Stimulated activated memory B cell treated with anti-CD40 and anti-IgM and Interleukin-4, amounts not matched to agents 10 μg/mL and 1 μg/mL and 100 μg/mL, for 72 hours (primary cell): ENCODE measurements around the gene TSPAN14.
A peak's percentile ranks its signal among the peaks of the same experiment; 100 is the strongest.

Experiments
- ATAC-seq: fragments of 150-1000 bp; cut with Tn5 transposase; 2 replicates; pipeline ENCODE4 v1.10.0; 2021
- H3K27ac Mint-ChIP-seq: one replicate; pipeline ENCODE4 v1.8.0; 2022; ENCODE audit warnings: mild to moderate bottlenecking, mixed read lengths
- H3K27me3 Mint-ChIP-seq: one replicate; pipeline ENCODE4 v1.8.0; 2022; ENCODE audit warnings: mixed read lengths
- H3K36me3 Mint-ChIP-seq: one replicate; pipeline ENCODE4 v1.8.0; 2022; ENCODE audit warnings: mixed read lengths
- H3K4me1 Mint-ChIP-seq: one replicate; pipeline ENCODE4 v1.8.0; 2022; ENCODE audit warnings: mixed read lengths
- H3K4me3 Mint-ChIP-seq: one replicate; pipeline ENCODE4 v1.8.0; 2022; ENCODE audit warnings: mild to moderate bottlenecking, moderate library complexity, mixed read lengths
- H3K9me3 Mint-ChIP-seq: one replicate; pipeline ENCODE4 v1.8.0; 2022; ENCODE audit warnings: mixed read lengths

TSPAN14 gene

GRCh38 chr10:80484243-80484642, 30.1 kb downstream of the TSPAN14 start:
- peaks cover 11% of the 10 kb centered on the region for H3K36me3 Mint-ChIP-seq
- no peaks in the 10 kb centered on the region for H3K27me3 Mint-ChIP-seq
- no peak overlapping the region for H3K4me3 Mint-ChIP-seq
- ATAC-seq: no peak
- no peaks in the 10 kb centered on the region for H3K9me3 Mint-ChIP-seq
- H3K4me1 Mint-ChIP-seq: peaks cover 41% of the 10 kb centered on the region
- H3K27ac Mint-ChIP-seq: no peak overlapping the region

- Mint-ChIP-seq H3K4me1 (peaks cover 44% of the 10 kb centered on the region), H3K9me3 (no peaks in the 10 kb centered on the region), H3K27me3 (no peaks in the 10 kb centered on the region), H3K4me3 (no peak overlapping the region), H3K36me3 (peaks cover 16% of the 10 kb centered on the region), H3K27ac (peak overlapping the region; percentile 13)
- no peak for ATAC-seq
Measured at GRCh38 chr10:80484676-80485075, 30.6 kb downstream of the TSPAN14 start.

GRCh38 chr10:80485076-80485945, 31.2 kb downstream of the TSPAN14 start:
- Mint-ChIP-seq H3K36me3 (peaks cover 18% of the 10 kb centered on the region), H3K9me3 (no peaks in the 10 kb centered on the region), H3K27ac (peak overlapping the region; percentile 13), H3K4me3 (no peak overlapping the region), H3K27me3 (no peaks in the 10 kb centered on the region), H3K4me1 (peaks cover 48% of the 10 kb centered on the region)
- no peak for ATAC-seq

- peaks cover 50% of the 10 kb centered on the region for H3K4me1 Mint-ChIP-seq
- no peaks in the 10 kb centered on the region for H3K27me3 Mint-ChIP-seq
- ATAC-seq: no peak
- peaks cover 22% of the 10 kb centered on the region for H3K36me3 Mint-ChIP-seq
- peak overlapping the region; percentile 13 for H3K27ac Mint-ChIP-seq
- no peak overlapping the region for H3K4me3 Mint-ChIP-seq
- no peaks in the 10 kb centered on the region for H3K9me3 Mint-ChIP-seq
Measured at GRCh38 chr10:80485946-80486764, 32.0 kb downstream of the TSPAN14 start.

GRCh38 chr10:80486785-80487420, 32.8 kb downstream of the TSPAN14 start:
- no peak overlapping the region for H3K4me3 Mint-ChIP-seq

GRCh38 chr10:80487421-80487785, 33.3 kb downstream of the TSPAN14 start:
- H3K4me3 Mint-ChIP-seq: no peak overlapping the region
- H3K27ac Mint-ChIP-seq: no peak overlapping the region
- no peaks in the 10 kb centered on the region for H3K27me3 Mint-ChIP-seq
- no peaks in the 10 kb centered on the region for H3K9me3 Mint-ChIP-seq
- peaks cover 32% of the 10 kb centered on the region for H3K36me3 Mint-ChIP-seq
- peaks cover 50% of the 10 kb centered on the region for H3K4me1 Mint-ChIP-seq
- ATAC-seq: no peak

More at GRCh38 chr10:80486785-80487420, 32.8 kb downstream of the TSPAN14 start:
- H3K9me3 Mint-ChIP-seq: no peaks in the 10 kb centered on the region
- peaks cover 27% of the 10 kb centered on the region for H3K36me3 Mint-ChIP-seq
- H3K27ac Mint-ChIP-seq: no peak overlapping the region
- peaks cover 50% of the 10 kb centered on the region for H3K4me1 Mint-ChIP-seq
- H3K27me3 Mint-ChIP-seq: no peaks in the 10 kb centered on the region
- no peak for ATAC-seq

GRCh38 chr10:80487791-80488538, 33.9 kb downstream of the TSPAN14 start:
- Mint-ChIP-seq H3K27ac (no peak overlapping the region), H3K4me3 (no peak overlapping the region), H3K36me3 (peaks cover 32% of the 10 kb centered on the region), H3K4me1 (peaks cover 55% of the 10 kb centered on the region), H3K9me3 (no peaks in the 10 kb centered on the region), H3K27me3 (no peaks in the 10 kb centered on the region)
- no peak for ATAC-seq

GRCh38 chr10:80488539-80489066, 34.5 kb downstream of the TSPAN14 start:
- Mint-ChIP-seq H3K27me3 (no peaks in the 10 kb centered on the region), H3K9me3 (no peaks in the 10 kb centered on the region), H3K4me3 (no peak overlapping the region), H3K27ac (no peak overlapping the region), H3K4me1 (peaks cover 62% of the 10 kb centered on the region), H3K36me3 (peaks cover 36% of the 10 kb centered on the region)
- ATAC-seq: no peak

GRCh38 chr10:80489371-80490112, 35.4 kb downstream of the TSPAN14 start:
- peaks cover 60% of the 10 kb centered on the region for H3K4me1 Mint-ChIP-seq
- H3K27ac Mint-ChIP-seq: no peak overlapping the region
- H3K36me3 Mint-ChIP-seq: peaks cover 44% of the 10 kb centered on the region
- ATAC-seq: no peak
- no peaks in the 10 kb centered on the region for H3K27me3 Mint-ChIP-seq
- H3K9me3 Mint-ChIP-seq: no peaks in the 10 kb centered on the region
- no peak overlapping the region for H3K4me3 Mint-ChIP-seq

- Mint-ChIP-seq H3K9me3 (peaks cover 3% of the 10 kb centered on the region), H3K4me1 (peaks cover 40% of the 10 kb centered on the region), H3K27me3 (no peaks in the 10 kb centered on the region), H3K36me3 (peaks cover 61% of the 10 kb centered on the region), H3K4me3 (no peak overlapping the region), H3K27ac (no peak overlapping the region)
- ATAC-seq: no peak
Measured at GRCh38 chr10:80491251-80492102, 37.4 kb downstream of the TSPAN14 start.

GRCh38 chr10:80492848-80493521, 38.9 kb downstream of the TSPAN14 start:
- Mint-ChIP-seq H3K36me3 (peaks cover 67% of the 10 kb centered on the region), H3K27ac (no peak overlapping the region), H3K4me3 (no peak overlapping the region), H3K9me3 (peaks cover 8% of the 10 kb centered on the region), H3K27me3 (no peaks in the 10 kb centered on the region), H3K4me1 (peaks cover 39% of the 10 kb centered on the region)
- no peak for ATAC-seq

GRCh38 chr10:80493522-80494051, 39.5 kb downstream of the TSPAN14 start:
- H3K9me3 Mint-ChIP-seq: peaks cover 8% of the 10 kb centered on the region
- no peak for ATAC-seq
- H3K27me3 Mint-ChIP-seq: no peaks in the 10 kb centered on the region
- no peak overlapping the region for H3K27ac Mint-ChIP-seq
- H3K36me3 Mint-ChIP-seq: peaks cover 67% of the 10 kb centered on the region
- H3K4me3 Mint-ChIP-seq: no peak overlapping the region
- peaks cover 44% of the 10 kb centered on the region for H3K4me1 Mint-ChIP-seq
